GM18909 (cell line): ENCODE measurements around the gene SCYGR3.

Source experiments
- ATAC-seq: cut with Tn5 transposase; IDR thresholded peaks from one replicate; pipeline ENCODE4 v1.9.1; 2021; ENCODE audit warnings: mild to moderate bottlenecking; ENCODE audit not compliant: unreplicated experiment, poor library complexity

Gene SCYGR3

DNA sequence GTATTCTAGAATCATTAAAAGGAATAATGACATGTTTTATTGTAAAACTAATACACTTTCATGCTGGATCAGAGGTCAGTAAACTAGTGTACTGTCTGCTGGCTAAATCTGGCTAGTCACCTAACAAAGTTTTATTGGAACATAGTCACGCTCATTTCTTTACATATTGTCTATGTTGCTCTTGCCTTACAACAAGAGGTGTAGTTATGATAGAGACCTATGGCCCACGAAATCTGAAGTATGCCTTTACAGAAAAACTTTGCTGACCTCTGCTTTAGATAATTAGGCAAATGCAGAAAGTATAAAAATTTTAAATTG is 45.8 kb downstream of the SCYGR3 start:
- no peak for ATAC-seq

DNA sequence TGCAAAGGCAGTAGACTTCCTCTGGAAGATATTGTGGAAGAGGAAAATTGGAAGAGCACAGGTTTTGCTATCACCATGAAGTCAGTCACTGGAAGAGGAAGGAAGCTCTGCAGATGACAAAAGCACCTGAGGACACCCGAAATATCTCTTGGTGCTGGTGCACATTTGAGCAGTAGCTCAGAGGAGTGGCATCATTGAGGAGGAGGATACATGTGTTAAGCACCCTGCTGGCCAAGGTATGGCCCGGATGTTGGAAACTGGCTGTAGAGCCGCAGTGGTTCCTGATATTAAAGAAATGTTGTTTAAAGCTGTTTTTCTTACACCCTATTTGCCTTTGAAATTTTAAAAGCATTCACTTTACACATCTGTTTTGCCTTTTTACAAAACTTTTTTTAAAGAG is 48.6 kb downstream of the SCYGR3 start:
- ATAC-seq = no peak

DNA sequence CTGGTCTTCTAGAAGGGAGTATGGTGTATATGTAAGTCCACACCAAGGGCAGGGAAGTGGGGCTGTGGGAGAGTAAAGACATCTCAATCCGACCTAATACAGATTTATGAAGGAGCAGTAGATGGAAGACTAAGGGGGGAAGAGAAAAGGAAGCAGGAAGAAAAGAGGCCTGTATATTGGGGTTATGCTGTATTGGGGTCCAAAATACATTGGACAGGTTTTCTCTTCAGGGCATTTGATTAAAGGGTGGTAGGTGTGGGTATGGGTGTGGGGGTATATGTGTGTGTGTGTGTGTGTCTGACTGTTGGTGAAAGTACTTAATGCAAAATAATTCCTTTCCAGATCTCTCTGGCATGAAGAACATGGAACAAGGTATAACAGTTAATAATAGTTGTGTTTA is 49.6 kb downstream of the SCYGR3 start:
- ATAC-seq = no peak
